ENCODE data around the gene NUP160.
"Not testable (repeated sequence)": the region's sequence is repeated elsewhere in the genome, so short reads cannot be mapped to it uniquely, and the experiment has no call there.

Gene NUP160

DNA sequence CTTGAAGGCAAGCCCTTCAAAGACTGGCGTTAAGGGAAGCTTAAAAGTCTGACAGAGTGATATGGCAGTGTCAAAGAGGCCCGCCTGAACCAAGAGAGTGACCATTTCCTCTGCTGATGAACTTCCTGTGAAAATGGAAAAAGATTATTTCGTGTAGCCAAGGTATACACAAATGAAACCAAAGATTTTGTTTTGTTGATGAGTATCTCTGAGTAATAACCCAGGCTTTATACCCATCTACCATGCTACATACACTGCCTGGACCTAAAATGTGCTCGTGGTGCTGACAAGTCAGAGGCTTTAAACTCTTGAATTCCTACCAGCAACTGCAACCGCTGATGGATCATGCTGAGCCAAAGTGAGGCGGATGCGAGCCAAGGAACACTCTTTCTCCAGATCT, 60.0 kb downstream of the NUP160 start:
- no peak for DNase-seq

GRCh38 chr11:47786373-47786772, 61.8 kb downstream of the NUP160 start:
- peak; percentile 8 for DNase-seq

- DNase-seq, result peak; percentile 76
Measured at GRCh38 chr11:47784785-47785381, 63.3 kb downstream of the NUP160 start.

DNA sequence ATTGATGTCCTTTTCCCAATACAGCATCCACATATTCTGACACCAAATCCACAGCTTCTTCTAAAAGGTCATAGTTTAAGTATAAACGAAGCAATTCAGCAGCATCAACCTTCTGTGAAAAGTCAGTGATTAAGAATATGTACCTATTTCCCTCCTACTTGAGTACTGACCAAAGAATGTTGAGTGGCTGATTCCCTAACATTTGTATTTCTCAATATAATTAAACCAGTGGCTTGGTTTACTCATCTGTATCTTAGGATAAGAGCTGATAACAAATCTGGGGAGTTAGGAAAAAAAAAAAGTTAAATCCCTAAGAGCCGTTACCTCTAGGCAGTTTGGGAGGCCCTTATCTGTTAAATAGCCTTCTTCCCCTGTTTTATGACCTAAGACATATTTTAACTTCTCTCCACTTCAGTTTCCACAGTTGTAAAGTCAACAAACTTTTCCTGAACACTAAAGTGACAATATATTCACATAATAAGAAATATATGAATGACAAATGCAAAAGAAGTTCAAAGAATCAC, 65.0 kb downstream of the NUP160 start:
- no peak for DNase-seq

- DNase-seq, result no peak
Measured at GRCh38 chr11:47778878-47779483, 69.2 kb downstream of the NUP160 start.

- no peak for DNase-seq
Measured at GRCh38 chr11:47775240-47775869, 72.8 kb downstream of the NUP160 start.

DNA sequence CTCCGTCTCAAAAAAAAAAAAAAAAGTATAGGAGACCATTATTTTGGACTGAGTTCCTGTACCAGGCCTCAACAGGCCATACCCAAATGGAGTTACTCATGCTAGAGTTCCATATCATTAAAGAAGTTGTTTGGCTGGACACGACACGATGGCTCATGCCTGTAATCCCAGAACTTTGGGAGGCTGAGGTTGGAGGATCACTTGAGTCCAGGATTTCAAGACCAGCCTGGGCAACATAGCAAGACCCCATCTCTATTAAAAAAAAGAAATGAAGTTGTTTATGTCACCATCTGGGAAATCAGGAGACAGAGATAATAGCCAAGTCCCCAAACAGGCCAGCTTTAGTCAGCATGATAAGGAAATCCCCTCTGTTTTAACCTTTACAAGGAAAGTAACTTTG, 74.3 kb downstream of the NUP160 start:
- DNase-seq, result no peak

DNA sequence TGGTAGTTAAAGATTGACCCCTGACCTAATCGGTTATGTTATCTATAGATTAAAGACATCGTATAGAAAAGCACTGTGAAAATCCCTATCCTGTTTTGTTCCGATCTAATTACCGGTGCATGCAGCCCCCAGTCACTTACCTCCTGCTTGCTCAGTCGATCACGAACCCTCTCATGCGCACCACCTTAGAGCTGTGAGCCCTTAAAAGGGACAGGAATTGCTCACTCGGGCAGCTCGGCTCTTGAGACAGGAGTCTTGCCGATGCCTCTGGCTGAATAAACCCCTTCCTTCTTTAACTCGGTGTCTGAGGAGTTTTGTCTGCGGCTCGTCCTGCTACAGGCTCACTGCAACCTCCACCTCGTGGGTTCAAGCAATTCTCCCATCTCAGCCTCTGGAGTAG, 78.6 kb downstream of the NUP160 start:
- DNase-seq, result not testable (repeated sequence)

DNA sequence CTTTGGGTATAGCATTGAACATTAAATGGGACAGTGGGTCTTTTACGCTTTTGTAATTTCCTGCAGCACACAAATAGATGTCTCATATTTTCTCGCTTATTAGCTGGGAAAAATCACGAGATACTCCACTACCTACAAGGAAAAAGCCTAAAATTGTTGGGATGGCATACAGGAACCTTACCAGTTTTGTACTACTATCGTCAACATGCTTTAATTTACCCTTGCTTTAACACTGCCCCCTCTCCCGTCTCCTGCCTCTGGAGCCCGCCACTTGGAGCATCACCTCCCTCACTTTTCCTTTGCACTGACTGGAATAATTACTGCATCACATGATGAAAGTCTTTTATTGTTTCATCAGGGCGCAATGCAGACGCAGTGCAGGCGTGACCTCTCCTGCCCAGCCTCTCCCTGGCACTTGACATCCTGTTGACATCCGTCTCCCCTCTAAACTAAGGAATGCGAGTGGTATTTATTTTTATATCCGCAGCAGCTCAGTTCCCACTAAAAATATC, 80.0 kb downstream of the NUP160 start:
- DNase-seq, result peak; percentile 87

- DNase-seq, result peak; percentile 77
Measured at GRCh38 chr11:47766509-47767227, 81.5 kb downstream of the NUP160 start.

- DNase-seq, result no peak
Measured at GRCh38 chr11:47765086-47765485, 83.1 kb downstream of the NUP160 start.

GRCh38 chr11:47759291-47759690, 88.9 kb downstream of the NUP160 start:
- not testable (repeated sequence) for DNase-seq

- DNase-seq, result no peak
Measured at GRCh38 chr11:47756208-47756607, 91.9 kb downstream of the NUP160 start.

GRCh38 chr11:47750725-47751124, 97.4 kb downstream of the NUP160 start:
- no peak for DNase-seq

DNA sequence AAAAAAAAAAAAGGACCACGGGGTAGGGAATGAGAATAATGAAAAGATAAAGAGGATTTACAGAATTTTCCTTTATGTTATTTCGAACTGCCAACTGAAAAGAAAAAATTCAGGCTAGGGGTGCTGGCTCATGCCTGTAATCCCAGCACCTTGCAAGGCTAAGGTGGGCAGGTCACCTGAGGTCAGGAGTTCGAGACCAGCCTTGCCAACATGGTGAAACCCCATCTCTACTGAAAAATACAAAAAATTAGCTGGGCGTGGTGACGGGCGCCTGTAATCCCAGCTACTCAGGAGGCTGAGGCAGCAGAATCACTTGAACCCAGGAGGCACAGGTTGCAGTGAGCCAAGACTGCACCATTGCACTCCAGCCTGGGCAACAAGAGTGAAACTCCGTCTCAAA, 105.7 kb downstream of the NUP160 start:
- DNase-seq, result not testable (repeated sequence)

DNA sequence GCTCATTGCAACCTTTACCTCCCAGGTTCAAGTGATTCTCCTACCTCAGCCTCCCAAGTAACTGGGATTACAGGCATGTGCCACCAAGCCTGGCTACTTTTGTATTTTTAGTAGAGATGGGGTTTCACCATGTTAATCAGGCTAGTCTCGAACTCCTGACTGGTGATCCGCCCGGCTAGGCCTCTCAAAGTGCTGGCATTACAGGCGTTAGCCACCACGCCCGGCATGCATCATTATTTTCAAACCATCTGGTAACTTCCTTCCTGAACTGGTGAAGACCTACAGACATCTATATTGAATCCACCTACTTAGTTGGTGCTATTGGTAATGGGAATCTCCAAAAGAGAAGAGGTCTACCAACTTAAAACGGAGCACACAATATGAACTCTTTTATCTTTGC, 110.3 kb downstream of the NUP160 start:
- DNase-seq, result not testable (repeated sequence)

DNA sequence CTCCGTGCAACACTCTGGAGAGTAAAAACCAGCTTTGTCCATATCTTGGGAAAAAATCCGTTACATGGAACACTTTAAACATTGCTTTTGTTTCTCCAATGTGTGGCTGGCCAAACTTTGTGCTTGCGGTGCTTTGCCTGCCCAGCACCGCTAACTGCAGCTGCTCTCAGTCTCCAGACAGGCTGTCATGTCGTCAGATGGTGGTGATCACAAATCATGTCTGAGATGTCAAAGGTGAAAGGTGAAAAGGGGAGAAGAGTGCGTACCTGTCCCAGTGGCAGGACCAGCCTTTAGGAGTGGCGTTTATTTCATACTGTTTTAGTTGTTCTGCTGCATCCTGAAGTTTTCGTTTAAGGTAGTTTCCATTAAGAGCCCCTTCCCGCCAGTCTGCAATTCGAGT, 115.9 kb downstream of the NUP160 start:
- DNase-seq, result no peak

GRCh38 chr11:47731475-47731874, 116.7 kb downstream of the NUP160 start:
- DNase-seq, result no peak

Measured in DMS53 (cell line).